Liver (tissue), 9 donors: ENCODE results near the gene NUDT6. TPM values are rescaled to one million over a fixed set of nuclear protein-coding genes. Genes with fewer than 3 reads are reported as not detected.

Source experiments
- DNase-seq: peaks from one replicate; pipeline ENCODE4 v3.0.0-alpha.2; 2017; ENCODE audit warnings: low spot score
- H3K27ac ChIP-seq, 2 donors: one replicate each; pipeline ENCODE4 v1.7.0; 2013; ENCODE audit warnings: inconsistent platforms in 2 of 2, low read length in 2 of 2, control low read depth in 1 of 2, low read depth in 1 of 2, mild to moderate bottlenecking in 1 of 2
- H3K27me3 ChIP-seq, 4 donors: one replicate each; pipeline versions ENCODE4 v1.6.1 to v1.7.0; 2013; ENCODE audit warnings: low read length in 3 of 4, inconsistent platforms in 1 of 4, mild to moderate bottlenecking in 1 of 4, moderate library complexity in 1 of 4; ENCODE audit not compliant: control insufficient read depth in 4 of 4, insufficient read depth in 4 of 4
- H3K36me3 ChIP-seq, 4 donors: one replicate each; pipeline versions ENCODE4 v1.6.1 to v1.7.0; 2013; ENCODE audit warnings: low read length in 3 of 4, mild to moderate bottlenecking in 3 of 4, low read depth in 1 of 4, moderate library complexity in 1 of 4; ENCODE audit not compliant: control insufficient read depth in 4 of 4, insufficient read depth in 3 of 4
- H3K4me1 ChIP-seq, 4 donors: one replicate each; pipeline versions ENCODE4 v1.6.1 to v1.7.0; 2013; ENCODE audit warnings: low read length in 3 of 4, mild to moderate bottlenecking in 3 of 4, moderate library complexity in 1 of 4; ENCODE audit not compliant: control insufficient read depth in 4 of 4, insufficient read depth in 4 of 4
- H3K4me3 ChIP-seq, 3 donors: one replicate each; pipeline versions ENCODE4 v1.6.1 to v1.7.0; 2013; ENCODE audit warnings: low read length in 3 of 3, control low read depth in 1 of 3, low read depth in 1 of 3, mild to moderate bottlenecking in 1 of 3
- H3K9ac ChIP-seq, 2 donors: one replicate each; pipeline ENCODE4 v1.7.0; 2013; ENCODE audit warnings: low read length in 2 of 2, mild to moderate bottlenecking in 2 of 2, moderate library complexity in 2 of 2, control low read depth in 1 of 2, low read depth in 1 of 2
- H3K9me3 ChIP-seq, 4 donors: one replicate each; pipeline versions ENCODE4 v1.6.1 to v1.7.0; 2013; ENCODE audit warnings: low read length in 3 of 4; ENCODE audit not compliant: control insufficient read depth in 4 of 4
- ATF3 ChIP-seq: IDR thresholded peaks from 2 replicates; pipeline ENCODE4 v1.6.1; 2016; ENCODE audit warnings: antibody characterized with exemption
- CTCF ChIP-seq: fragments of 150-350 bp; IDR thresholded peaks from 2 replicates; pipeline ENCODE4 v1.5.1; 2017; ENCODE audit warnings: improper control_type of control experiment, low read depth, low read length; ENCODE audit not compliant: missing input control
- EGR1 ChIP-seq, 2 donors: IDR thresholded peaks; 2 replicates each; pipeline ENCODE4 v1.6.1; 2016 to 2018; ENCODE audit warnings: antibody characterized with exemption in 2 of 2, low read depth in 2 of 2
- FOXA1 ChIP-seq: IDR thresholded peaks from 2 replicates; pipeline ENCODE4 v1.6.1; 2016; ENCODE audit warnings: antibody characterized with exemption
- FOXA2 ChIP-seq: IDR thresholded peaks from 2 replicates; pipeline ENCODE4 v1.6.1; 2016; ENCODE audit warnings: antibody characterized with exemption
- GABPA ChIP-seq, 2 donors: IDR thresholded peaks in 1 of 2; conservative IDR thresholded peaks in 1 of 2; 2 replicates each; pipeline ENCODE4 v1.6.1; 2016; ENCODE audit warnings: antibody characterized with exemption in 2 of 2, mild to moderate bottlenecking in 1 of 2, moderate library complexity in 1 of 2
- HNF4A ChIP-seq, 2 donors: conservative IDR thresholded peaks; 2 replicates each; pipeline ENCODE4 v1.6.1; 2016; ENCODE audit warnings: antibody characterized with exemption in 2 of 2, mild to moderate bottlenecking in 2 of 2
- HNF4G ChIP-seq: IDR thresholded peaks from 2 replicates; pipeline ENCODE4 v1.6.1; 2016; ENCODE audit warnings: antibody characterized with exemption
- JUND ChIP-seq, 2 donors: IDR thresholded peaks; 2 replicates each; pipeline ENCODE4 v1.6.1; 2016; ENCODE audit warnings: antibody characterized with exemption in 2 of 2
- MAX ChIP-seq: IDR thresholded peaks from 2 replicates; pipeline ENCODE4 v1.6.1; 2016; ENCODE audit warnings: antibody characterized with exemption
- NR2F2 ChIP-seq: IDR thresholded peaks from 2 replicates; pipeline ENCODE4 v1.6.1; 2016; ENCODE audit warnings: antibody characterized with exemption
- RAD21 ChIP-seq, 2 donors: IDR thresholded peaks; 2 replicates each; pipeline ENCODE4 v1.6.1; 2016; ENCODE audit warnings: antibody characterized with exemption in 2 of 2, mild to moderate bottlenecking in 2 of 2
- REST ChIP-seq: IDR thresholded peaks from 2 replicates; pipeline ENCODE4 v1.6.1; 2016; ENCODE audit warnings: antibody characterized with exemption, mild to moderate bottlenecking
- RXRA ChIP-seq, 2 donors: IDR thresholded peaks; 2 replicates each; pipeline ENCODE4 v1.6.1; 2017 to 2018; ENCODE audit warnings: antibody characterized with exemption in 2 of 2, mild to moderate bottlenecking in 1 of 2
- SP1 ChIP-seq: IDR thresholded peaks from 2 replicates; pipeline ENCODE4 v1.6.1; 2018; ENCODE audit warnings: antibody characterized with exemption, mild to moderate bottlenecking
- TAF1 ChIP-seq: conservative IDR thresholded peaks from 2 replicates; pipeline ENCODE4 v1.6.1; 2016; ENCODE audit warnings: antibody characterized with exemption, mild to moderate bottlenecking
- YY1 ChIP-seq: IDR thresholded peaks from 2 replicates; pipeline ENCODE4 v1.6.1; 2016; ENCODE audit warnings: antibody characterized with exemption, mild to moderate bottlenecking
- WGBS: extraction: QIAGEN DNeasy Blood & Tissue Kit; methylation state at CpG from one replicate; pipeline ENCODE4 v1.1.7; 2013; 5-methylcytosine and 5-hydroxymethylcytosine counted together
- polyA plus RNA-seq, 2 donors: library from polyadenylated mRNA; stranded (reverse) in 1 of 2; unstranded in 1 of 2; fragments of 200-250 nt in 1 of 2; fragments of >200 nt in 1 of 2; fragmentation: Nextera tagmentation in 1 of 2; extraction: Ambion mirVana in 1 of 2; gene quantifications; one replicate each; pipeline versions ENCODE4 v1.2.1 to v1.2.3, GENCODE V29; 2013 to 2015
- total RNA-seq, 2 donors: library from RNA; depleted of rRNA; stranded (reverse); fragments of >200 nt; gene quantifications; one replicate each; pipeline ENCODE4 v1.2.3, GENCODE V29; 2014
- TF ChIP-seq, protein P1 (sequence below): IDR thresholded peaks from 2 replicates; pipeline ENCODE4 v1.6.1; 2016; ENCODE audit warnings: antibody characterized with exemption
- donor health status: healthy.
- donor health status: healthy.
- donor health status: healthy.
- donor health status: healthy.
- donor health status: healthy.

Gene NUDT6
- total and polyA plus RNA-seq, 4 donors: 8.8 to 13.8 (median 11.0) TPM

DNA sequence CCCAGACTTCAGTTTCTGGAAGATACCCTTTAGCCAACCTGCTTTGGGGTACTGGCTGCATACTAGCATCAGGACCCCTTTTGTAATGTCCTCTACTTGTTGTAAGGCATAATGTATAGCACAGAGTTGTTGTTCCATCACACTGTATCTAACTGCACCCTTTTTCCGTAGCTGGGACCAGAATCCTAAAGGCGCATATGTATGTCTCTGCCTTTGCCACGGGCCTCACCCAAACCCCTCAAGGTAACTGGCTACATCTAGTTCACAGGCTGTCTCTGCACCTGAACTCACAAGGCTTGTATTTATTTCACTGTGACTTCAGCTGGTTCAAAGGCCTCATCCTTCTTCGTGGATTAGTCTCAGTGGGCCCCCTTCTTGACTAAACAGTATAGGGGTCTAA lies 29.6 kb upstream of the NUDT6 start:
- H3K9me3 ChIP-seq: no peaks in the 10 kb centered on the region
- 98% methylated on average over 4 of the region's 4 CpGs for WGBS
- no peak for DNase-seq
- no peaks in the 10 kb centered on the region for H3K27me3 ChIP-seq
- no peaks in the 10 kb centered on the region for H3K4me1 ChIP-seq
- H3K4me3 ChIP-seq: no peak overlapping the region
- TF ChIP-seq REST (no peak), ATF3 (no peak), GABPA (IDR thresholded peaks at IDR 0.05 in 1 of 2, conservative IDR thresholded peaks at IDR 0.05 in 1 of 2) (no peak), MAX (no peak), HNF4G (no peak), YY1 (no peak), CTCF (no peak), TAF1 (no peak), NR2F2 (no peak), RXRA (IDR thresholded peaks at IDR 0.05) (no peak), SP1 (no peak), EGR1 (IDR thresholded peaks at IDR 0.05; ENCODE audit: low read depth in 2 of 2) (no peak), JUND (IDR thresholded peaks at IDR 0.05) (no peak), HNF4A (conservative IDR thresholded peaks at IDR 0.05) (no peak), FOXA2 (no peak), FOXA1 (no peak), RAD21 (IDR thresholded peaks at IDR 0.05) (no peak)
- TF ChIP-seq, protein P1, sequence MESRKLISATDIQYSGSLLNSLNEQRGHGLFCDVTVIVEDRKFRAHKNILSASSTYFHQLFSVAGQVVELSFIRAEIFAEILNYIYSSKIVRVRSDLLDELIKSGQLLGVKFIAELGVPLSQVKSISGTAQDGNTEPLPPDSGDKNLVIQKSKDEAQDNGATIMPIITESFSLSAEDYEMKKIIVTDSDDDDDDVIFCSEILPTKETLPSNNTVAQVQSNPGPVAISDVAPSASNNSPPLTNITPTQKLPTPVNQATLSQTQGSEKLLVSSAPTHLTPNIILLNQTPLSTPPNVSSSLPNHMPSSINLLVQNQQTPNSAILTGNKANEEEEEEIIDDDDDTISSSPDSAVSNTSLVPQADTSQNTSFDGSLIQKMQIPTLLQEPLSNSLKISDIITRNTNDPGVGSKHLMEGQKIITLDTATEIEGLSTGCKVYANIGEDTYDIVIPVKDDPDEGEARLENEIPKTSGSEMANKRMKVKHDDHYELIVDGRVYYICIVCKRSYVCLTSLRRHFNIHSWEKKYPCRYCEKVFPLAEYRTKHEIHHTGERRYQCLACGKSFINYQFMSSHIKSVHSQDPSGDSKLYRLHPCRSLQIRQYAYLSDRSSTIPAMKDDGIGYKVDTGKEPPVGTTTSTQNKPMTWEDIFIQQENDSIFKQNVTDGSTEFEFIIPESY: no peak
- H3K27ac ChIP-seq: no peak overlapping the region
- peaks cover 3 to 42% (median 15%) of the 10 kb centered on the region in 4 donors for H3K36me3 ChIP-seq
- no peak overlapping the region for H3K9ac ChIP-seq

DNA sequence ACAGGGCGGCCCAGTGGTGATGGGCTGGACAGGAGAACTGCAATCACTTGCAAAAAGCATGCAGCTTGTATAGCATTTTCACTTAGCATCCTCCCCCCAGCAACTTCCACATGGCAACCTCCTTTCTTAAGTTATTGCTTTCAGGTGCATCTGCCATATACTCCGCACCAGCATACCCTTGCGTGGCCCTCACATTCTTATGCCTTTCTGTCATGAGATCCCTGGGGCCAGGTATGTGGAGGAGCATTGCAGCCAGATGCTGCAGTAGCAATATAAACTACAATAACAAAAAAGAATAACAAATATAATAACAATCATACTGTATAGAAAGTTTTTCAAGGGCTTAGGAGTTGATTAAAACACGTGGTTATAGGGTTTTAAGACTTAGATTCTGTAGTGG lies 26.3 kb upstream of the NUDT6 start:
- no peak for TF ChIP-seq SP1
- DNase-seq: no peak
- Histone ChIP-seq H3K27me3 (no peaks in the 10 kb centered on the region), H3K27ac (no peak overlapping the region), H3K9ac (no peak overlapping the region), H3K4me1 (no peaks in the 10 kb centered on the region), H3K9me3 (no peaks in the 10 kb centered on the region), H3K4me3 (no peak overlapping the region), H3K36me3 (peaks cover 3 to 42% (median 17%) of the 10 kb centered on the region in 4 donors)
- WGBS: 97% methylated on average over 4 of the region's 4 CpGs
